OCI-LY1 (cell line): ENCODE measurements around the gene NLRP9.

Source experiments
- EZH2 ChIP-seq: fragments of 200-600 bp; sonication (generic), shearing (Covaris generic); IDR thresholded peaks from 2 replicates; pipeline ENCODE4 v1.8.0; 2017; ENCODE audit warnings: borderline replicate concordance, mixed run types, mild to moderate bottlenecking, antibody characterized with exemption, low read length, moderate library complexity, mixed read lengths
- TF ChIP-seq, protein P1 (sequence below): fragments of 200-600 bp; sonication (generic), shearing (Covaris generic); IDR thresholded peaks from 2 replicates; pipeline ENCODE4 v1.5.1; 2017; ENCODE audit warnings: mild to moderate bottlenecking, antibody characterized with exemption, low read length, moderate library complexity, mixed read lengths

DNA sequence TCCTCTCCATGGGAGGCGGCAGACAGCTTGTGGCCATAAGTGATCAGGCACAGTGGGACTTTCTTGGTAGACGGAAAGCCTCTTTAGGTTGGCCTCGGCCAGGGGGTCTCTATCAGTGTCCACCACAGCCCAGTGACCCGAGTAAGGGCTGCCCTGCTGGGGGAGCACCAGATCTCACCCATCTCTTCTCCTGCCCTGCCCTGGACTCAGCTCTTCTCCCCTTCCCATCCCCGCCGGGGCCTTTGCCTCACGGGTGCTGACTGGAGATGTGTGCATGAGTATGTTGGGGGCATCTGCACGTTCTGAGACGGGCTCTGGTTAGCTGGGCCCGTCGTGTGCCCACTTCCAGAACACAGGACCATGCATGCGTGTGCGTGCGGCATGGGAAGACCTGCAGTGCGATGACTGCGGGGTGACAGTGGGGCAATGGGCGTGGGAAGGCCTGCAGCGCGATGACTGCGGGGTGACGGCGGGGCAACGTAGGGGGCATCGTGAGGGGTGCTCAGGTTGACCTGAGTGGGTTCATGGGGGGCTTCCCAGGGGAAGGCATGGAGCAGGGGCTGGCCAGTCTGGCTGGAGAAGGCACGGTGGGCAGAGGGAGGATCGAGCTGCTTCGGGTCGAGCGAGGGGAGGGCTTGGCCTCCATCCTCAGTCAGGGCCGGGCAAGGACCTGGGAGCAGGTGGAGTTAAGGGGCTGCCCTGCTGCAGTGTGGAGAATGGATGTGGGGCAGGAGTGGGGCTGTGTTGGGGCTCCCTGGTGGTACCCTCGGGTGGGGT is 47.2 kb downstream of the NLRP9 start:
- no peak for TF ChIP-seq EZH2
- TF ChIP-seq, protein P1, sequence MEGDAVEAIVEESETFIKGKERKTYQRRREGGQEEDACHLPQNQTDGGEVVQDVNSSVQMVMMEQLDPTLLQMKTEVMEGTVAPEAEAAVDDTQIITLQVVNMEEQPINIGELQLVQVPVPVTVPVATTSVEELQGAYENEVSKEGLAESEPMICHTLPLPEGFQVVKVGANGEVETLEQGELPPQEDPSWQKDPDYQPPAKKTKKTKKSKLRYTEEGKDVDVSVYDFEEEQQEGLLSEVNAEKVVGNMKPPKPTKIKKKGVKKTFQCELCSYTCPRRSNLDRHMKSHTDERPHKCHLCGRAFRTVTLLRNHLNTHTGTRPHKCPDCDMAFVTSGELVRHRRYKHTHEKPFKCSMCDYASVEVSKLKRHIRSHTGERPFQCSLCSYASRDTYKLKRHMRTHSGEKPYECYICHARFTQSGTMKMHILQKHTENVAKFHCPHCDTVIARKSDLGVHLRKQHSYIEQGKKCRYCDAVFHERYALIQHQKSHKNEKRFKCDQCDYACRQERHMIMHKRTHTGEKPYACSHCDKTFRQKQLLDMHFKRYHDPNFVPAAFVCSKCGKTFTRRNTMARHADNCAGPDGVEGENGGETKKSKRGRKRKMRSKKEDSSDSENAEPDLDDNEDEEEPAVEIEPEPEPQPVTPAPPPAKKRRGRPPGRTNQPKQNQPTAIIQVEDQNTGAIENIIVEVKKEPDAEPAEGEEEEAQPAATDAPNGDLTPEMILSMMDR, result no peak
